ENCODE results near the gene SPATA31D1.

Gene SPATA31D1

DNA sequence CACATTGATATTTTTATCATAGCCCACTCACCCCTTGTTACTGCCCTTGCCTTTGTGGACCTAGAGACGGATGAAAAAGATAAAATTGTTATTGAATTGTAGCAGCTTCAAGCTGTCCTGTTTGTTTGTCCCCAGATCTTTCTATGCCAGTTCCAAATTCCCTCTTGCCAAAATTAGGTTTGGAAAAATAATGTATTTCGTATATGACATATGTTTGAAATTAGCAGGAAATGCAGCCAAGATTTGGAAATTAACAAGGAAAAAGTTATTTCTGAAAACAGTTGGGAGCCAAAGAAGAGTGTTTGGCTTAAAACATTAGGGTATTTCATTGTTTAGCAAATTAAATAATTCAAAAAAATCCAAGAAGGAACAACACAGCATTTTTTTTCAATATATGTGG, 33.5 kb downstream of the SPATA31D1 start:
- no peak for DNase-seq

DNA sequence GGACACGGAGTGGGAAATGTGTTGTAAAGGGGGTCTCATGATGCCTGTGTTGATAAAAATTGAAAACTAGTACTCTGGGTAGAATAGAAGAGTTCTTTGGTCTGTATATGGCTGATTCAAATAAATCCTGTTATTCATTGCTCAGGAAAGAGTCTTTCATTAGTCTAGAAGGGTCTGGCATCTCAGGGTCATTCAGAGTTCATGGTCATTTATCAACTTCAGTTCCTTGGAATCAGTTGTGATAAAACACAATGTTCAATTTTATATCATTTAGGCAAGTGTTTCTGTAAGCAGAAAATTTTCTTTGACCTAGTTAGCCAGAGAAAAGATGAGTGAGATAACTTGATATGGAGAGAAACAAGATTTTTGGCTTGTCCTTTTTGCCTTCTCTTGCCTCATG, 36.3 kb downstream of the SPATA31D1 start:
- no peak for DNase-seq

DNA sequence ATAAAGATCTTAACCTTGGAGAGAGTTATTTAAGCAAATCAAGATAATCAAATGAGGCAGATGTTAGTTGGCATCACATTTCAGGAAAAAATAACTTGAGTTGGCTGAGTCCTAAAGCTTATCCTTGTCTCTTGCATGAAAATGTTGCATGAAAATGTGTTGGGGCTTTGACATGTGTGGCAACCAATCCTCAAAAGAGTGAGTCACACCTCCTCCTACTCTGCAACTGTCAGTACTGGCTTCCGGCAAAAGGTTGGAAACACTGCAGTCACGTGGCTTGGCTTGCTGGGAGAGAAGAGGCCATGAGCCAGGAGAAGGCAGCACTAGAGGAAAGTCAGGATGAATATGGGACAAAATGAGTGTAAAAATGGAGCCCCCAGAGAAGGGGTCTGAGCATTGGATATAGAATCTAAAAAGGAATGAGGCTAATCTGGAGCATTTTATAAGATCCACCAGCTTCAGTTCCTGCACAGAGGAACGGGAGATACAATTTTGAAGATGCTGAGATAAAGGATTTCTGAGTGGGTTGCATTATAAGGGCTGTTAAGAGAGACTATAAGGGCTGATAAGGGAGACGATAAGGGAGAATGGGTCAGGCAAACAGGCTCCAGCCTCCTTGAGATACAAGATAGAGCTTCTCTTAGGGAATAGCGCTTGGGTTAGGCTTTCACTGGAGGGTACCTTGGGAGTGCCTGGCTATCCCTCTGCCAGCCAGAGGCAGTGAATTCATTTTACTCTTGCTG, 43.1 kb downstream of the SPATA31D1 start:
- DNase-seq: no peak

DNA sequence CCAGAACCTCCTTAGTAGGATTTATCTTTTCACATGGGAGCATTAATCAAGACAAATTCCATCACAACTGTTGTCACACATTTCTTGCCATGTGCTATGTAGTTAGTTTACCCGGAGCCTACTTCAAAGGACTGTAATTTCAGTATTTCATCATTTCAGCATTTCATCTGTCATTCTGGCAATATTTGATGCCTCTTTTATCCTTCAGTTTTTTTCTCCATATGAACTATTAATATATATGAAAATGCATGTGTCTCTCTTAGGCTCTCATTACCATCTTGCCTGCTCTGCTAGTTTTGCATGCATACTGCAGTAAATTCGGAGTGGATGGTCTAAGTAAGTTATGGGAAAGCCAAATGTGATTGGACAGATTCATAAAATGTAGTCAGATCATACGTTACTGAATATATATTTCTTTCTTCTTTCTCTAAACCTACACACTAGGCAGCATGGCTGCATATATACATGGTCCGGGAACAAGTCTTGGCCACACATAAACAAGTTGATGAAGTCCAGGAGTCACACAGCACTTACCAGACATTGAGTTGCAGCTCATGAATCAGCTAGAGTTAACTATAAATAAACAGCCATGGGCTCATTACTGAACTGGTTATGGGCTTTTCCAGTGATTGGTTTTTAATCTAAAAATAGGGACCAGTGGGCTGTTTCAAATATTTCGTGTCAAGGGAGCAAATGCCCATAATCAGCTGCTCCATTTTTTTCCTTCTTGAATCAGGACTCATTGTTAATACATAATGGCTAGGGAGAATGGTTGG, 46.6 kb downstream of the SPATA31D1 start:
- DNase-seq: no peak

DNA sequence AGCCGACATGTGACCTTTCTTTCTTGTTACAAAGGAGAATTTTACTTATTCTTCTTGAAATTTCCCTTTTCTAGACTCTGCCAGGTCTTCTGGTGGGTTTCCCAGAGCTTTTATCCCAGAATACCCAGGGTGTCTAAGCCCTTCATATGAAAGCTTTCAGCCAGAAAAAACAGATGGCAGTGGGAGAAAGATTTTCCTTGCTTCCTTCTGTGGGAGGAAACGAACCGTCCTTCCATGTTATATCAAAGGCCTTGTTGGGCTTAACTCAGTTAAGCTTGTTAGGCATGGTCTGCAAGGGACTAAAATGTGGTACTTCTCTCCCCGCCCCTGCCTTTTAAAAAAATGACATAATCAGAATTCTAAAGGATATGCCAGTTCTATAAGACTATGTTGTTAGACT, 47.5 kb downstream of the SPATA31D1 start:
- no peak for DNase-seq

DNA sequence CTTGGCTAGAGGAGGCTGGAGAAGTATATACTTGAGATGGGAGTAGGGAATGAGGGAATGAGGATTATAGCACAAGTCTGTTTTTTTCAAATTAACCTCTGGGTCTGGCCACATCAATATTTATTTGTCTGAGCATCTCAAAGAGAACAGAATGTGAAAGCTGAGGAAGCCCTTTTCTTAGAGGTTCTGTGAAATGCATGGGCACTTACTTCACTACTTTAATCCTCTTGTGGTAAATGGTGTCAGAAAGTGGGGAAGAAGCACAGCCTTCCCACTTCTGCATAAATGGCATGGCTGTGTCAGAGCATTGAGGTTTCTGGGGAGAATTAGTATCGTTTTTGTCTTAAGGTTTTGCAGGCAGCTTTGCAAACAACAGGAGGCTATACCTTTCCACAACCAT, 48.6 kb downstream of the SPATA31D1 start:
- DNase-seq: no peak

DNA sequence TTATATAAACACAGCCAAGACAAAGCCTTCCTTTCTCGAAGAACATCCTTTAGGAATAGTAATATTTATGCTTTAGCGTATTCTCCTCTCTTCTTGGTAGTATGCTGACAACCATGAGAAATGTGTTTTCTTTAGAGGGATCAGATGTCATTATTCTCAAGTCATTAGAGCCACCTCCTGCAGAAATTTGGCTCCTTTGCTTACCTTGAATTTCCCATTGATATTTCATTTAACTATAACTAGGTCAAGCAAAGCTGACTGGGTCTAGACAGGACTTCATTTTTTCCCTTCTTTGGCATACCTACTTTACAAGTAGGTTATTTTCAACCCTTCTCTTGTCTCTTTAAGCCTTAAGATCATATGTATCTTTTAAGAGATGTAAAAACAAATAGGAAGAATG, 50.3 kb downstream of the SPATA31D1 start:
- no peak for DNase-seq
